ENCODE data around the gene GINM1.

- TF ChIP-seq, protein P1, sequence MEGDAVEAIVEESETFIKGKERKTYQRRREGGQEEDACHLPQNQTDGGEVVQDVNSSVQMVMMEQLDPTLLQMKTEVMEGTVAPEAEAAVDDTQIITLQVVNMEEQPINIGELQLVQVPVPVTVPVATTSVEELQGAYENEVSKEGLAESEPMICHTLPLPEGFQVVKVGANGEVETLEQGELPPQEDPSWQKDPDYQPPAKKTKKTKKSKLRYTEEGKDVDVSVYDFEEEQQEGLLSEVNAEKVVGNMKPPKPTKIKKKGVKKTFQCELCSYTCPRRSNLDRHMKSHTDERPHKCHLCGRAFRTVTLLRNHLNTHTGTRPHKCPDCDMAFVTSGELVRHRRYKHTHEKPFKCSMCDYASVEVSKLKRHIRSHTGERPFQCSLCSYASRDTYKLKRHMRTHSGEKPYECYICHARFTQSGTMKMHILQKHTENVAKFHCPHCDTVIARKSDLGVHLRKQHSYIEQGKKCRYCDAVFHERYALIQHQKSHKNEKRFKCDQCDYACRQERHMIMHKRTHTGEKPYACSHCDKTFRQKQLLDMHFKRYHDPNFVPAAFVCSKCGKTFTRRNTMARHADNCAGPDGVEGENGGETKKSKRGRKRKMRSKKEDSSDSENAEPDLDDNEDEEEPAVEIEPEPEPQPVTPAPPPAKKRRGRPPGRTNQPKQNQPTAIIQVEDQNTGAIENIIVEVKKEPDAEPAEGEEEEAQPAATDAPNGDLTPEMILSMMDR (IDR thresholded peaks at IDR 0.05) = no peak
- no peak for TF ChIP-seq POLR2A (IDR thresholded peaks at IDR 0.05)
Observed at GRCh38 chr6:149563928-149564325, 2.2 kb upstream of the GINM1 start.
